ENCODE measurements around the gene PLPP6. TPM values are rescaled to one million over a fixed set of nuclear protein-coding genes. Genes with fewer than 3 reads are reported as not detected.
"Not testable (repeated sequence)": the region's sequence is repeated elsewhere in the genome, so short reads cannot be mapped to it uniquely, and the experiment has no call there.

PLPP6 gene
- total RNA-seq, 4 donors from 2014 or later = 13.6 to 20.7 (median 17.7) TPM

DNA sequence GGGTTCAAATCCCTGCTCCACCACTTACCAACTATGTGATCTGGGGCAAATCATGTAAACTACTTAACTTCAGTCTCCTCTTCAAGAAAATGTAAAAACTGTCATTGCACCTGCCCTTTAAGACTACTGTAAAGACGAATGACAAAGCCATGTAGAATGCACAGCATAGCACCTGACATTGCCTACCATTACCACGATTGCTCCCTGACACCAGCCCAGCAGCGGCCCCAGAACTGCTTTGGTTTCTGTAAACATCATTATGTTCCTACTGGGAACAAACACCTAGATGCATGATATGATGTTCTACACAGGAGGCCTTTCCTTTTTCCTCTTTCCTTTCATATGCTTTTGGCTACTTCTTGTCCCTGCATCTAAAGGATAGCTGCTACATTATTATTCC lies 23.1 kb upstream of the PLPP6 start:
- intact Hi-C loops (cut with DNase I; ENCODE audit: low total_unique reads) = no loop called here
- no peak for DNase-seq (ENCODE audit: low spot score in 2 of 2)
- H3K4me3 ChIP-seq (ENCODE audit: low read depth, poor library complexity, severe bottlenecking) = no peak overlapping the region
- WGBS, 2 donors = 84 to 89% methylated on average over 3 of the region's 3 CpGs
- no peak for TF ChIP-seq POLR2A (IDR thresholded peaks at IDR 0.05)

DNA sequence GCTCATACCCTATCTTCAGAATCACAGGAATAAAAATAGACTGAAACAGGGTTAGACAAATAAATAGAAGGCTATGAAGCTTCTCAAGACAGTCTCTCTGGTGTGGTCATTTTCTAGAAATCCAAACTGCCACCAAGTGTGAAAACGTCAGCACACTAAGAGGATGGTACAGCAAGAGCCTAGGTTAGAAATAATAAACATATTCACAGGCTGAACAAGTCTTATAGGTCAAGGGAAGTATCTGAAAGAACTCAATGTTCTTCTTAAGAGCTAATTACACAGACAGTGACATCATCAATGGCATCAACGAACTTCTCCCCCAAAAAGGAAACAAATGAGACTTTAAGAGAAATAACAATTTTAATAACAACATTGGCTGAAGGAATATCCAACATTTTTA lies 22.7 kb upstream of the PLPP6 start:
- intact Hi-C loops (cut with DNase I; ENCODE audit: low total_unique reads) = no loop called here
- H3K4me3 ChIP-seq (ENCODE audit: low read depth, poor library complexity, severe bottlenecking) = no peak overlapping the region
- no peak for DNase-seq (ENCODE audit: low spot score in 2 of 2)
- no peak for TF ChIP-seq POLR2A (IDR thresholded peaks at IDR 0.05)
- TF ChIP-seq, protein P1, sequence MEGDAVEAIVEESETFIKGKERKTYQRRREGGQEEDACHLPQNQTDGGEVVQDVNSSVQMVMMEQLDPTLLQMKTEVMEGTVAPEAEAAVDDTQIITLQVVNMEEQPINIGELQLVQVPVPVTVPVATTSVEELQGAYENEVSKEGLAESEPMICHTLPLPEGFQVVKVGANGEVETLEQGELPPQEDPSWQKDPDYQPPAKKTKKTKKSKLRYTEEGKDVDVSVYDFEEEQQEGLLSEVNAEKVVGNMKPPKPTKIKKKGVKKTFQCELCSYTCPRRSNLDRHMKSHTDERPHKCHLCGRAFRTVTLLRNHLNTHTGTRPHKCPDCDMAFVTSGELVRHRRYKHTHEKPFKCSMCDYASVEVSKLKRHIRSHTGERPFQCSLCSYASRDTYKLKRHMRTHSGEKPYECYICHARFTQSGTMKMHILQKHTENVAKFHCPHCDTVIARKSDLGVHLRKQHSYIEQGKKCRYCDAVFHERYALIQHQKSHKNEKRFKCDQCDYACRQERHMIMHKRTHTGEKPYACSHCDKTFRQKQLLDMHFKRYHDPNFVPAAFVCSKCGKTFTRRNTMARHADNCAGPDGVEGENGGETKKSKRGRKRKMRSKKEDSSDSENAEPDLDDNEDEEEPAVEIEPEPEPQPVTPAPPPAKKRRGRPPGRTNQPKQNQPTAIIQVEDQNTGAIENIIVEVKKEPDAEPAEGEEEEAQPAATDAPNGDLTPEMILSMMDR (IDR thresholded peaks at IDR 0.05) = no peak
- 60 to 67% methylated on average over 2 of the region's 2 CpGs for WGBS, 2 donors

DNA sequence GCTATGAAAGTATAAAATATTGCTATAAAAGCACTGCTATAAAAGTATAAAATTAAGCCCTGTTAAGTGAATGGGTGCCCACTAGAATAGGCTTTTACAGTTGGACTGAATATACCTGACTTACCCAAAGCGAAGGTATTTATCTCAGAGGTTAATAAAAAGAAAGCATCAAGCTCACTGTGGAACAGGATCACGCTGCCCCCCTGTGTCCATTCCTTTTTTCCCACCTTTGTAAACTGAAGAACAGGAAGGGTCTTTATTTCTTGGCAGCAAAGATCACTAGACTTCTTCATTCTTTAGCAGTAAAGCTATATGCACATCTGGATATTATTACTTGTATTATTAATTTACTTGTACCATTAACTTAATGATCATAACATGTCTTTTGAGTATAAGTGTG lies 22.1 kb upstream of the PLPP6 start:
- TF ChIP-seq POLR2A (IDR thresholded peaks at IDR 0.05) = no peak
- TF ChIP-seq, protein P1 (IDR thresholded peaks at IDR 0.05) = no peak
- 55 to 62% methylated on average over 2 of the region's 2 CpGs for WGBS, 2 donors
- no peak overlapping the region for H3K4me3 ChIP-seq (ENCODE audit: low read depth, poor library complexity, severe bottlenecking)
- intact Hi-C loops (cut with DNase I; ENCODE audit: low total_unique reads) = no loop called here
- DNase-seq (ENCODE audit: low spot score in 2 of 2) = no peak

DNA sequence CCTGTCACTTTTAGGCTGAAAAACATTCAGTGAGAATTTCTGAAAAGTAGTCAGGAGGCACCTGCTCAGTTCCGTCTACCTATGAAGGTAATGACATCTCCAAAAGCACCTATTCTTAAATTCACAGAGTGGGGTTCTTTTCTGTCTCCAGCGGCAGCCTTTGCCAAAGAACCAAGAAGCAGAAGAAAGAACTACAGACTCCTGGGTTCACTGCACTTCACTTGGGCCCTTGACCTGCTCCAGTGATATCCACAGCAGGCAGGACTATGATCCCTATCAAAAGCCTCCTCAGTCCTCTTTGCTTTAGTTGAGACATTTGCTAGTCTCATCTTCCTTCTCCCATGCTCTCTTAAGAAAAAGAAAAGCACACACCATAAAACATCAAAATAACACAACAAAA lies 19.7 kb upstream of the PLPP6 start:
- intact Hi-C loops (cut with DNase I; ENCODE audit: low total_unique reads) = no loop called here
- WGBS, 2 donors = 92 to 97% methylated on average over 2 of the region's 2 CpGs
- DNase-seq (ENCODE audit: low spot score in 2 of 2) = no peak
- no peak overlapping the region for H3K4me3 ChIP-seq (ENCODE audit: low read depth, poor library complexity, severe bottlenecking)
- TF ChIP-seq, protein P1 (IDR thresholded peaks at IDR 0.05) = no peak
- no peak for TF ChIP-seq POLR2A (IDR thresholded peaks at IDR 0.05)

DNA sequence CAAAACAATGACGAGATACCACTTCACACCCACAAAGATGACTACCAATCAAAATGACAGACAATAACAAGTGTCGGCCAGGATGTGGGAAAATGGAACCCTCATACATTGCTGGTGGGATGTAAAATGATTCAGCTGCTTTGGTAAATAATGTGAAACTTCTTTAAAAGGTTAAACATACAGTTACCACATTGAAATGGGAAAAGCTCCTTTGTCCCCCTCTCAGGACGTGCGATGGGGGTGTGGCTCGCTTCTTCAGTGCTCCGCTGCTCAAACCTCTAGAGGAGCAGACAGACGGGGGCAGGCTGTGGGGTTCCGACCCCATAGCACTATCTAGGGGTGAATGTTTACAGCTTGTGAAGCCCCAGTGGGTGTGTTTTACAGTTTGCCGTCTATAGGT lies 8.0 kb upstream of the PLPP6 start:
- H3K4me3 ChIP-seq (ENCODE audit: low read depth, poor library complexity, severe bottlenecking) = no peak overlapping the region
- TF ChIP-seq, protein P1 (IDR thresholded peaks at IDR 0.05) = no peak
- no peak for TF ChIP-seq POLR2A (IDR thresholded peaks at IDR 0.05)
- intact Hi-C loops (cut with DNase I; ENCODE audit: low total_unique reads) = no loop called here
- no peak for DNase-seq (ENCODE audit: low spot score in 2 of 2)
- 87 to 92% methylated on average over 9 of the region's 9 CpGs for WGBS, 2 donors

DNA sequence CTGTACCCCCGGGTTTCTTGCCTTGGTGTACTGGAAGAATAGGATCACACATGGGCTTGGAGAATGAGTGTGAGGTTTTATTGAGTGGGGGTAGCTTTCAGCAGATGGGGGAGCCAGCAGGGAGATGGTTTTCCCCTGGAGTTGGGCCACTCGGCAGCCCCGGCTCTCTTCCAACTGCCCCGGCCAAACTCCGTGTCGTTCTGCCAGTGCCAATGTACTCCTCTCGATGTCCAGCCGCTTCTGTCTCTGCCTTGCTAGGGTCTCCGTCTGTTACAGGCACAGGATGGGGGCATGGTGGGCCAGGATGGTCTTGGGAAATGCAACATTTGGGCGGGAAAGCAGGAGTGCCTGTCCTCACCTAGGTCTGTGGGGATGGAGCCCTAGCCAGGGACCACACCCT lies 7.6 kb upstream of the PLPP6 start:
- 85 to 97% methylated on average over 10 of the region's 10 CpGs for WGBS, 2 donors
- intact Hi-C loops (cut with DNase I; ENCODE audit: low total_unique reads) = no loop called here
- DNase-seq (ENCODE audit: low spot score in 2 of 2) = no peak
- H3K4me3 ChIP-seq (ENCODE audit: low read depth, poor library complexity, severe bottlenecking) = no peak overlapping the region
- no peak for TF ChIP-seq POLR2A (IDR thresholded peaks at IDR 0.05)
- TF ChIP-seq, protein P1 (IDR thresholded peaks at IDR 0.05) = no peak

DNA sequence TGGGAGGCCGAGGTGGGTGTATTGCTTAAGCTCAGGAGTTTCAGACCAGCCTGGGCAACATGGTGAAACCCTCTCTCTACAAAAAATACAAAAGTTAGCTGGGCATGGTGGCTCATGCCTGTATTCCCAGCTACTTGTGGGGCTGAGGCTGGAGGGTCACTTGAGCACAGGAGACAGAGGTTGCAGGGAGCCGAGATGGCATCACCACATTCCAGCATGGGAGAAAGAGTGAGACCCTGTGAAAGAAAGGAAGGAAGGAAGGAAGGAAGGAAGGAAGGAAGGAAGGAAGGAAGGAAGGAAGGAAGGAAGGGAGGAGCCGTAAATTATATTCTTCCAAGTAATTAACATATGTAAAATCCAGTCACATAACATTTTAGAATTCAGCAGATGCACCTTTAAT lies 5.9 kb upstream of the PLPP6 start:
- DNase-seq (ENCODE audit: low spot score in 2 of 2); intact Hi-C loops (cut with DNase I; ENCODE audit: low total_unique reads); H3K4me3 ChIP-seq (ENCODE audit: low read depth, poor library complexity, severe bottlenecking): not testable (repeated sequence)
- WGBS, 2 donors = 89 to 94% methylated on average over 3 of the region's 3 CpGs
